AG09319 (cell line): ENCODE measurements around the gene TMC4.
"Not testable (repeated sequence)": the region's sequence is repeated elsewhere in the genome, so short reads cannot be mapped to it uniquely, and the experiment has no call there.

ENCODE experiments used
- DNase-seq: peaks from one replicate; pipeline ENCODE4 v3.0.0-alpha.2; 2010; ENCODE audit warnings: low read depth; ENCODE audit errors: extremely low read depth
- TF ChIP-seq, protein P1 (sequence below): IDR thresholded peaks from 2 replicates; pipeline ENCODE4 v1.5.1; 2011; ENCODE audit warnings: low read depth, mild to moderate bottlenecking, inconsistent platforms, low read length, moderate library complexity

The TMC4 gene

GRCh38 chr19:54211235-54211634 is 38.3 kb upstream of the TMC4 start:
- TF ChIP-seq, protein P1, sequence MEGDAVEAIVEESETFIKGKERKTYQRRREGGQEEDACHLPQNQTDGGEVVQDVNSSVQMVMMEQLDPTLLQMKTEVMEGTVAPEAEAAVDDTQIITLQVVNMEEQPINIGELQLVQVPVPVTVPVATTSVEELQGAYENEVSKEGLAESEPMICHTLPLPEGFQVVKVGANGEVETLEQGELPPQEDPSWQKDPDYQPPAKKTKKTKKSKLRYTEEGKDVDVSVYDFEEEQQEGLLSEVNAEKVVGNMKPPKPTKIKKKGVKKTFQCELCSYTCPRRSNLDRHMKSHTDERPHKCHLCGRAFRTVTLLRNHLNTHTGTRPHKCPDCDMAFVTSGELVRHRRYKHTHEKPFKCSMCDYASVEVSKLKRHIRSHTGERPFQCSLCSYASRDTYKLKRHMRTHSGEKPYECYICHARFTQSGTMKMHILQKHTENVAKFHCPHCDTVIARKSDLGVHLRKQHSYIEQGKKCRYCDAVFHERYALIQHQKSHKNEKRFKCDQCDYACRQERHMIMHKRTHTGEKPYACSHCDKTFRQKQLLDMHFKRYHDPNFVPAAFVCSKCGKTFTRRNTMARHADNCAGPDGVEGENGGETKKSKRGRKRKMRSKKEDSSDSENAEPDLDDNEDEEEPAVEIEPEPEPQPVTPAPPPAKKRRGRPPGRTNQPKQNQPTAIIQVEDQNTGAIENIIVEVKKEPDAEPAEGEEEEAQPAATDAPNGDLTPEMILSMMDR = no peak

DNA sequence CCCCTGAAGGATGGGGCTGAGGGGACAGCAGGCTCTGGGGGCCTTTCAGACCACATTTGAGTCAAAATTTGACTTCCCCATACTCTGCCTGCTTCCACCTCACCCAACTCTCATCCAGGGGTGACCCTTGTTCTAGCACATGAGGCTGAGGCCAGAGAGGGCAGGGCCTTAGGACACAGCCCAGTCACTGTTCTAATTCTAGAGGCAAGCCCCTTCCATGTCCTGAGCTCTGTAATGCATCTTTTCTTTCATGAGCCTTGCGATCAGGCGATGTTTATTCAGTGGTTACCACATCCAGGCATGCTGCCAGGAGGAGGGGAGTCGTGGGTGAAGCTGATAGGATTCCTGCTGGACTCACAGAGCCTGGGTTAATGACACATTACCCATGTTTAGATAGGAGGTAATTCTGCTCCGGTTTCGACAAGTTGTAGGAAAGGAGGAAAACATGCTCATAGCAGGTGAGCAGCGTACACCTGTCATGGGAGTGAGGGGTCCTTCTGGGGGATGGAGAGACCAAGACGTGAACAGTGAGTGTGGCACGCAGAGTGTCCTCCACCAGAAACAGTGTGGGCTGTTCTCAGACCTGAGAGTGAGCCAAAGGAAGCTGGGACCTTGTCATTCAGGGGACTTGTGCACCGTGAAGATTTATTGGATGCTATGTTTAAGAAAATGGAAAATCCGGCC is 37.0 kb upstream of the TMC4 start:
- TF ChIP-seq, protein P1 = no peak
- peak; percentile 93 for DNase-seq

More at GRCh38 chr19:54211235-54211634, 38.3 kb upstream of the TMC4 start:
- no peak for DNase-seq

DNA sequence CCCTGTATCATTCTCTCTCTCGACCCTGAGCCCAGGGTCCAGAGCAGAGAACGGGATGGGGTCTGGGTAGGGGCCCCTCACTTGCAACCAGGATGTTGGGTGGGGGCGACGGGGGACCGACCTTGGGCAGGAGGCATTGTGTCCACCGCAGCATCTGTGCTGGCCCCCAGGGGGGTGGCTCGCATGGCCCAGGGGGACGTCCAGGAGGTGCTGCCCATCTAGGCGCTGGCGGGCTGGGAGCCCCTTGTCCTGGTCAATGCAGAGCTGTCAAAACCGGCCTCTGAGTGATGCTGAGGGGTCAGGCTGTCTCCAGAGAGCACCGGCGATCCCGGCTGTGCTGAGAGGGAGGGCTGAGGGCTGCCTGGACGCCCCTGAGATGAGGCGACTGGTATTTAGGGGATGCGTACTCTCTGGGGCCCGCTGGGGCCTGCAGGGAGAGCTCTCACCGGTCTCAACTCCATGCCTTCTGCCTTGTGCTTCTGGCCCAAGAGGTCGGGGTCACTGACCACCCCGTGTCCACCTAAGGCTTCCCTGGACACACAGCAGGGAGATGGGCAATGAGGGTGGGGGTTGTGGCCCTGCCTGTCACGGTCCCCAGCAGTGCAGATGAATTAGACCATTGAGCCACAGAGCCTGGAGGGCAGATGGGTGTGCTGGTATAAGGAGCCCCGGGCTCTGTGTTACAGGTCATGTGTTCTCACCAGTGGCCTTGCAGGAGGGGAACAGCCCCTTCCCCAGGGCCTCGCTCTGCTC is 36.3 kb upstream of the TMC4 start:
- no peak for DNase-seq
- TF ChIP-seq, protein P1 = no peak

GRCh38 chr19:54208784-54209057 is 35.8 kb upstream of the TMC4 start:
- DNase-seq = no peak
- TF ChIP-seq, protein P1 = no peak

DNA sequence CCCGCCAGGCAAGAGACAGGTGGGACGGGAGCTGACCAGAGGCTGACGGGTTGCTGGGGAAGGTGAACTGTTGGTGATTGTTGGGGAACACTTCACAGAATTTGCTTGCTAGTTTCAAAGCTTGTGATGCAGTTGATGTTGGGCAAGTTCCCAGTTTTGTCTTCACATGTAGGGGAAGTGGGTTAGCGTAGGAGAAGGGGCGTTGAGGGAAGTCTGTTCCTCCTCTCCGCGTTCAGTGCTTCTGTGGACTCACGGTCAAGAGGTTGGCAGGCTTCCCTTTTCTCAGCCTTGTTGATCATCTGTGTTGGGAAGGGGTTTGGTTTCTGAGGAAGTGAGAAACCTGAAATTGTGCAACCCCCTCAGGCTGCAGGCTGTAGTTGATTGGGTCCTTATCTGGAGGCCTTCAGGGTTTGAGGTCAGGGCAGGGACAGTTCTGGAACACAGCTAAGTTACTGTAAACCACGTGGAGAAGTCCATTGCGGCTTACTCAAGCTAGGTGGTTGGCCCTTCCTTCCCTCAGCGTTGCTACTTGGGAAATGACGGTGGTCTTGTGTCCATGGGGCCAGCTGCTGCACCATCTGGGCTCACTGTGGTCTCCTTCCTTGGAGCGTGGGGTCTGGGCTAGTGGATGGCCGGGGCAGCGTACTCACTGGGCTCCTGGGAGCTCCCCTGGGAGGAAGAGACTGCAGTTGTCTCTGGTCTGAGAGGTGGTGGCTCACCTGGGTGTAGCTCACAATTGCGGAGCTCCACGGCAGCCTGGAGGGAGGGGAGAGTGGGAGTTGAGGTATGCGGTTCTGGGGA is 35.2 kb upstream of the TMC4 start:
- DNase-seq = peak; percentile 73

DNA sequence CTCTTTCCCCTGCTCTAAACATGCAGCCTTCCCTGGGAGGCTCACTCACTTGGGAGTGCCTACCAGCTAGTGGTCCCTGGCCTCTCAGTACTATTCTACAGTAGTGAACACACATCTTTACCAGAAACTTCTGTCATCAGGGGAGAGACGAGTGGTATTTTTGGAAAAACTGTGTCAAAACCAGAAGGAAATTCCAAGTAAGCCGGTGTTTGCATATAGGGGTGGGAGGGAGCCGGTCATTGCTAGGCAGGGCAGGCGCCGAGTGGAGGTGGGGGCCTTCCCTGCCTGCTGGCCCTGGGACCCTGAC is 34.7 kb upstream of the TMC4 start:
- no peak for DNase-seq
- TF ChIP-seq, protein P1 = no peak

More for the DNA sequence above, 35.2 kb upstream of the TMC4 start:
- TF ChIP-seq, protein P1 = no peak

- DNase-seq = not testable (repeated sequence)
These were observed 34.2 kb upstream of the TMC4 start for GRCh38 chr19:54207193-54207592.
